Measurements from ENCODE around the gene ARHGDIB.

DNA sequence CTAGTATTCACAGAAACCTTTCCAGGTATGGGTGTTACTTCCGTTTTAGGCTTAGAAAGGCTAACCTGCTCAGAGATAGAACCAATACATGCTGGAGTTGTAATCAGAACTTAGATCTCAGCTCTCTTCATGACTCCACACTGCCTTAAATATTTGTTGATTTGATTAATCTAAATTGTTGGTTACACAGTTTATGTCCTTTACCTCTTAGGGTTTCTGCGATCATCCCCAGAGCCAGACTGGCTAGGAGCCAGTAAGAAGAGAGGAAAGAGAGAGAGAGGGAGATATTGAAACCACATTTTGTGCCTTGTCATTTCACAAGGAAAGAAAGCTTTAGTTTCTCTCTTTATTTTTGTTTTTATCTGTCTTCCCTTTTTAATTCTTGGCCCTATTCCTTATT, 58.9 kb downstream of the ARHGDIB start:
- TF ChIP-seq, protein P1, sequence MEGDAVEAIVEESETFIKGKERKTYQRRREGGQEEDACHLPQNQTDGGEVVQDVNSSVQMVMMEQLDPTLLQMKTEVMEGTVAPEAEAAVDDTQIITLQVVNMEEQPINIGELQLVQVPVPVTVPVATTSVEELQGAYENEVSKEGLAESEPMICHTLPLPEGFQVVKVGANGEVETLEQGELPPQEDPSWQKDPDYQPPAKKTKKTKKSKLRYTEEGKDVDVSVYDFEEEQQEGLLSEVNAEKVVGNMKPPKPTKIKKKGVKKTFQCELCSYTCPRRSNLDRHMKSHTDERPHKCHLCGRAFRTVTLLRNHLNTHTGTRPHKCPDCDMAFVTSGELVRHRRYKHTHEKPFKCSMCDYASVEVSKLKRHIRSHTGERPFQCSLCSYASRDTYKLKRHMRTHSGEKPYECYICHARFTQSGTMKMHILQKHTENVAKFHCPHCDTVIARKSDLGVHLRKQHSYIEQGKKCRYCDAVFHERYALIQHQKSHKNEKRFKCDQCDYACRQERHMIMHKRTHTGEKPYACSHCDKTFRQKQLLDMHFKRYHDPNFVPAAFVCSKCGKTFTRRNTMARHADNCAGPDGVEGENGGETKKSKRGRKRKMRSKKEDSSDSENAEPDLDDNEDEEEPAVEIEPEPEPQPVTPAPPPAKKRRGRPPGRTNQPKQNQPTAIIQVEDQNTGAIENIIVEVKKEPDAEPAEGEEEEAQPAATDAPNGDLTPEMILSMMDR (conservative IDR thresholded peaks at IDR 0.05; ENCODE audit: low read depth, low read length), result no peak
- TF ChIP-seq MAFK (IDR thresholded peaks at IDR 0.05; ENCODE audit: low read depth, low read length), result no peak
